HG03469 (cell line): ENCODE results near the gene UROC1.

Experiments
- ATAC-seq: cut with Tn5 transposase; IDR thresholded peaks from one replicate; pipeline ENCODE4 v1.9.1; 2021; ENCODE audit warnings: mild to moderate bottlenecking, moderate library complexity, moderate number of reproducible peaks; ENCODE audit not compliant: unreplicated experiment

UROC1 gene

DNA sequence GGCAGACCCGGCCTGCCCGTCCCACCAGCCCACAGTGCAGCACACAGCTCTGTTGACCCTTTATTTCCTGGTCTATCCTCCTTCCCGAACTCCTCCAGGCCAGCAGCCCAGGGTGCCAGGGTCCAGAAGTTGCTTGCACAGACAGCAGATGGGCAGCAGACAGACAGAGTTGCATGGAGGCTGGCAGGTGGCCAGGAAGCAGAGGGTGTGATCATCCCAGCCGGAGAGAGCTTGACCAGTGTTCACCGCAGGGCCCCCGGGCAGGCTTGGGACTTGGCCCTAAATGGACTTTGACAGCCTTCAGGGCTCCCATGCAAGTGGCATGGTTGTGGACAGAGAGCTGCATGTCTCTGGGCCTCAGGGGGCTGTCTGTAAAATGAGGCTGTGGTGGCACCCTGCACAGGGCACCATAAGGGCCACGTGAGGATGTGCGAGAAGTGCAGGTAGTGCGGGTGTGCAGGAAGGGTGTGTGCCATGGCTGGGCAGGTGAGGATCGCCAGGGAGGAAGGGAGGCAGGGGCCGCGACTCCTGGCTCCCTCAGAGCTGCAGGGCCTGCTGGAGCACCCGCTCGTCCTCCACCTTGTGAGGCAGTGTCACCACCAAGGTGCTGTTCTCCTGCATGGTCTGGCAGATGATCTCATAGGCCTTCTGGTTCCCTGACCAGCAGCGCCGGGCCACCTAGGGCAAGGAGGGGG is 35.6 kb downstream of the UROC1 start:
- ATAC-seq, result no peak

DNA sequence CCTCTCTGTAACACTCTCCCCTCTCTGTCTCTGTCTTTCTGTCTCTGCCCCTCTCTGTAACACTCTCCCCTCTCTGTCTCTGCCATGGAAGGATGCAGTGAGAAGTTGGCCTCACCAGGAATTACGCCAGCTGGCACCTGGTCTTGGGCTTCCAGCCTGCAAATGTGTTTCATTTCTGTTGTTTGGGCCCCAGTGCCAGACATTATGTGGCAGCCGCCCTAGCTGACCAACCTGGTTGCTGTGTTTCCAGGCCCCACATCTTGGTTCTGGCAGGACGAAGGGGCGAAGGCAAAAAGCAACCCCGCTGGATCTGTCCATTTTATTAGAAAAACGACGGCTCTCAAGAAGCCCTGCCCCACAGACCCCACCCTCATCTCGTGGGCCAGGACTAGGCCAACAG is 36.7 kb downstream of the UROC1 start:
- ATAC-seq, result no peak

DNA sequence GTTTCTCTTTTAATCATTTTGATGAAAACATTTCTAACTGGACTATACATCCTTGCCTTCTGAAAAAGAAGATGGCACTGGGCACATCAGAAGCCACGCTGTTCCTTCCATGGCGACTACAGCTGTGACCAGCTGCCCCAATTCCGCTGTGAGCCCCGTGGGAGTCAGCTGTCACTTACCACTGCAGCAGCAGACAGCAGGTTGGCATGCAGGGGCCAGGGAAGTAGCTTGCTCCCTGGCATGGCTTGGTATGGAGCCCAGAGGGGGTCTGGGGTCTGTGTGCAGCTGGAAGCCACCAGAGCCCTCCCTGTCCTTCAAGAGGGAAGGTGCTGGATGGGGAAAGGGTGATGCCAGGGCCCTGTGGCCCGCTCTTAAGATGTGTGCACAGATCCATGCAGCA is 37.4 kb downstream of the UROC1 start:
- no peak for ATAC-seq

DNA sequence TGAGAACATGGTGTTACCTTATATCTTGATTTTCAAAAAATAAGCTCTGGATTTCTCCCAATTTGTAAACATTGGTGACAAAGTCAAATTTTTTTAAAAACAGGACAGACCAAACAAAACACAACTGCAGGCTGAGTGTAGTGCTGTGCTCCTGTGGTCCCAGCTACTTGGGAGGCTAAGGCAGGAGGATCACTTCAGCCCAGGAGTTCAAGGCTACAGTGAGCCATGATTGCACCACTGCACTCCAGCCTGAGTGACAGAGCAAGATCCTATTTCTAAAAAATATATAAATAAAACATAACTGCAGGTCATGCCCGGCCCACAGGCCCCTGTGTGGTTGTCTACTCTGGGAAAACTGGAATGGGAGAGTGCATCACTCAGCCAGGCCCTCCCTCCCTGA is 37.9 kb downstream of the UROC1 start:
- ATAC-seq, result no peak

DNA sequence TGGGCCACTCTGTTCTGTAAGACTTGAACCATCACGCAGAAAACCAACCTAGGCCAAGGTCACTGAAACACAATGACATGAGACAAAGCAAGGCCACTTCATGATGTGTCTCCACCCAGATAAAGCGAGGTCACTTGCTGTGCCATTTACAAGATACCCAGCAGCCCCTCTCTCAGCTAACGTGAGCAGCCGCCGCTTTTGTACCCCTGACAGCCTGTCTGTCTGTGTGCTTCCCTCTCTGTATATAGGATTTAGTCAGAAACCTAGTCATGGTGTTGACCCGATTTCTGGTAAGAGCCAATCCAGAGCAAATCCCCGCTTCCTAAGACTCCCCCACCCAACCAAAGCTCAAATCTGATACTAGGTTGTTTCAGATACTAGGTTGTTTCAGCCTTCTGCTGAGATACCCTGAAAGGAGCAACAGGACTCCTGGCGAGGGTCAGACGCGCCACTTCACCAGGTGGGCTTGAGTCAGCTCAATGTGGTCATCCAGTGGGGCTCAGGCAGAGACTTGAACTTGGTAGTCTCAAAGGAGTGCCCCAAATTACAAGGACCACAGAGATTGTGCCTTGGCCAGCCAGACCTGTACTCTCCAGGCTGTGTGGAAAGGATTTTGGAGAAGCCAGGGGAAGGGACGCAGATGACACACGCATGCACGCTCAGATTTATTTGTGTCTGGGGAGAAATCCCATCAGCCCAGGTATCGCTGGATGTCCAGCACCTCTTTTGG is 38.8 kb downstream of the UROC1 start:
- ATAC-seq, result no peak

DNA sequence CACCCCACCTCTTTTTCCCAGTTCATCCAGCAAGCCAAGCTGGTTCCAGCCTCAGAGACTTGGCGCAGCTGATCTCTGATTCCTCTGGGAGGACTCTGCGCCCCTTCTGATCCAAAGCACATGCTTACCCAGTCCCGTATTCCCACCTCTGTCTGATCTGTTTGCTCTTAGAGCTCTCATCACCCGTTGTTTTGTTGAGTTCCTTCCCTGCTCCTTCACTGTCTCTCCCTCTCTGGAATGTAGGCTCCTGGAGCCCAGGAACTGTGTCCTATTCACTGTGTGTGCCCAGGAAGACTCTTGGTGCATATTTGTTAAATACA is 40.6 kb downstream of the UROC1 start:
- ATAC-seq, result no peak

DNA sequence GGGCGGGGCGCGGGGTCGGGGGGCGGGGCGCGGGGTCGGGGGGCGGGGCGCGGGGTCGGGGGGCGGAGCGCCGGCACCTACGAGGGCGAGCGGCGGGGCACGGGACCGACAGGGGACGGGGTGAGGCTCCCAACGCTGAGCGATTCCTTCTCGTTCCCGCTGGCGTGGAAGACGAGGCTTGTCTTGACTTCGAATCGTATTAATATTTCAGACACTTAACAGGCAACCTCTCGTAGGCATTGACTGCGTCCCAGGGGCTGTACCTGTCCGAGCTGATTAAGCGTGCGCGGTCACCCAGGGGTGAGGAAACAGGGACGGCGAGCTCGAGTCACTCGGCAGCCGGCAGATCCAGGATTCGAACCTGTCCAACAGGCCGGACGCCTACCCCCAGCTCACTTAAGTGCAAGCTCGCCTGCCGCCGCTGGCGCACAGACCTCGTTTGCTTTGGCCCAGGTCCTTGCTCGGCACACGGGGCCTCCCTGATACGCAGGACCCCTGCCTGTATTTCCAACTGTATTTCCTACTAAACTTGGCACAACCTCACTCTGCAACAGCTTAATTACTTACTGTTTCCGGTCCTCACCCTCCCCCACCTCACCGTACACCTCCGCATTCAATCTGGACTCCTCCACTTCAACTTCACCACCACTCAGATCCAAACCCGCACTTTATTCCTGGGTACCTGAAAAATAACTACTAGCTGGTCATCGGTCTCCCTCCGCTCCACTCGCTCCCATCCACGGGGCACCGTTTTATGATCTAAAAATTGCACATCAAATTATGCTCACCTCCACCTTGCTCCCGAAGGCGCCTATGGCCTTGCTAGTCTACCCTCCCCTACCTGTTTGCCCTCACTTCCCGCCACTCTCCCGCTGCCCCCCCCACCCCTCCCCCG is 41.2 kb downstream of the UROC1 start:
- no peak for ATAC-seq

DNA sequence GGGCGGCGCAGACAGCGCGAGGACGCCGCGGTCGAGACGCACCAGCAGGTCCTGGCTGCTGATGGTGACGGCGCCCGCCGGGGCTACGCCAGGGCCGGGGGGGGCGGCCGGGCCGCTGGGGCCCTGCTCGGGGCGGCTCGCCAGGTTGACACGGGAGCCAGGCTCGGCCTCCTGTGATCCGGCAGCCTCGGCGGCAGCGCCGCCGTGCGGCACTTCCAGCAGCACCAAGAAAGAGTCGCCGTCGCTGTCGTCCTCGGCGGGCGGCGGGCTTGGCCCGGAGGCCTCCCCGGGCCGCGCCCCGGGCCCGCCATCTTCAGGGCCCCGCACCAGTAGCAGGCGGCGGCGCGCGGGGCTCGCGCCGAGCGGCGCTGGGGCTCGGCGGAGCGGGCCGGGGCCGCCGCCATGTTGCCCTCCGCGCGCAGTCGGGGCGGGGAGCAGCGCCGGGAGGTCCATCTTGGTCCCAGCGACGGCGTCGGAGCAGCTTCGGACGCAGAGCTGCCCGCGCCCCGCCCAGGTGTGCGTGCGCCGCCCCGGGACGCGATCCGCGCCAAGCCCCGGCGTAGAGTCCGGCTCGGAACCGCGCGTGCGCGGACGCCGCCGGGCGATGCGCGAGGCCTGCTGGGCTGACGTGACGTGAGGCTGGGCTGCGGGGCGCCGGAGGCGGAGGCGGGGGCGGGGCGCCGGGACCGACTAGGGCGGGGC is 42.0 kb downstream of the UROC1 start, which contains the start of gene ZXDC:
ZXDC (minus strand) TSS at position 479 of the 702 bp plus-strand sequence; CDS start at position 453, 26 bp downstream.
- peak; percentile 52 for ATAC-seq

DNA sequence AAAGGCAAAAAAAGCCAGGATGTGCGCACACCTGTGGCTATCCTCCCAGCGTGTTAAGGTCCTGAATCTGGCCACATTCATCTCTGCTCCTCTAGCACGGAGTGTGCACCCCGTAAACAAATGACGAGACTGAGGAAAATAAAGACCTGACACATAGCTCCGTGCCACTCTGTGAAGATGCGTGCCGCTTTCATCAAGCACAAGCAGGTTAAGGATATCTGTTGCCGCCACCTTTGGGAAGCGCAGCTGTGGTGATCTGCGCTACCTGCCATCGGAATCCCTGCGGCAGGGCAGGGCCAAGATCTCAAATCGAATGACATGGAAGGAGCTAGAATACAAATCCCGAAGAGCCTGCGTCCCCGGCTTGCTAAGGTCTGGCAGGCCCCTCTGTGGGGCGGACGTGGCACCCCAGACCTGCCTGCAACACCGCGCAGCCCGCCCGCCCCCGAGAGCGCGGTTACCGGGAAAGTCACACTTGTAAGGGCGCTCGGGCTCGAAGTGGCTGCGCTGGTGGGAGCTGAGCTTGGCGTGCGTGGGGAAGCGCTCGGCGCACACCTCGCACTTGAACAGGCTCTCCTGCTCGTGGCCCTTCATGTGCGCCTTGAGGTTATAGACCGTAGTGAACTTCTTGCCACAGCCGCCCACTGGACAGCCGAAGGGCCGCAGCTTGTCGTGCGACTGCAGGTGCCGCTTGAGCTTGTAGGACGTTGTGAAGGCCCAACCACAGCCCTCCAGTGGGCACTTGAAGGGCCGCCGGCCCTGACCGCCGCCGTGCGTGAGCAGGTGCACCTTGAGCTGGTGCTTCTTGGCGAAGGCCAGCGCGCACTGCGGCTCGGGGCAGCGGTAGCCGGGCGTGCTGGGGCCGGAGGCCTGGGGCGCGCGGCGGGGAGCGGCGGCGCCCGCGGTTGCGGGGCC is 42.8 kb downstream of the UROC1 start:
- ATAC-seq, result peak; percentile 10

DNA sequence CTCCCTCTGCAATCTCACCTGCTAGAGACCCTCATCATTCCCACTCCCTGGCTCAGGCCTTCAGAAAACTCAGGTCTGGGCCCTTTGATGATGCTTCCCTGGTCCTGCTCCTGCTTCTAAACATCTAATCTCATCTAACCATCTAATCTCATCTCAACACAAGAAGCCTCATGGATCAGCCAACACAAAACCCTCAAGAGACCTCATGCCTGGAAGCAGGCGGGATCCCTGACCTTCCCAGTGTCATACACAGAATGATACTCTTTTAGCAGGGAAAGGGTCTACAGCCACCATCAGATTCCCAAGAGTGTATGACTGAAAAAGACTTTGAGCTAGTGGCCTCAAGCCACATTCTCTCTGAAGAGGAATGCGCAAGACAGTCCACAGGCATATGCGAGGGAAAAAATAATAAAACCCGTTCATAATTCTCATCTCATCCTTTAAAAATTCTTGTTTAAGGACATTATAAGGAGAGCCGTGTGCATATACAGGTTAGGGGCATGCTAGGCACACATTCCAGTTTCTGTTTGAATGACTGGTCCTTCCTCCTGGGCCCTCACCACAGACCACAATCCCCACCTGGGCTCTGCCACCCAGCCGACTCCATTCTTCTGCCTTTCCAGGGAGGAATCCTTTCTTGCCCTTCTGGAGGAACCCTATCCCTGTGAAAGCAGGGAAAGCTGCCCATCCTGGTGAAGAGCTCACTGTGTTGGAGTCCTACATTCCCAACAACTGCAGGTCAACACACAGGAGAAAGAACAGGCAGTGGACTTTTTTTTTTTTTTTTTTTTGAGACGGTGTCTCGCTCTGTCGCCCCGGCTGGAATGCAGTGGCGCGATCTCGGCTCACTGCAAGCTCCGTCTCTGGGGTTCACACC is 44.0 kb downstream of the UROC1 start:
- ATAC-seq, result no peak

DNA sequence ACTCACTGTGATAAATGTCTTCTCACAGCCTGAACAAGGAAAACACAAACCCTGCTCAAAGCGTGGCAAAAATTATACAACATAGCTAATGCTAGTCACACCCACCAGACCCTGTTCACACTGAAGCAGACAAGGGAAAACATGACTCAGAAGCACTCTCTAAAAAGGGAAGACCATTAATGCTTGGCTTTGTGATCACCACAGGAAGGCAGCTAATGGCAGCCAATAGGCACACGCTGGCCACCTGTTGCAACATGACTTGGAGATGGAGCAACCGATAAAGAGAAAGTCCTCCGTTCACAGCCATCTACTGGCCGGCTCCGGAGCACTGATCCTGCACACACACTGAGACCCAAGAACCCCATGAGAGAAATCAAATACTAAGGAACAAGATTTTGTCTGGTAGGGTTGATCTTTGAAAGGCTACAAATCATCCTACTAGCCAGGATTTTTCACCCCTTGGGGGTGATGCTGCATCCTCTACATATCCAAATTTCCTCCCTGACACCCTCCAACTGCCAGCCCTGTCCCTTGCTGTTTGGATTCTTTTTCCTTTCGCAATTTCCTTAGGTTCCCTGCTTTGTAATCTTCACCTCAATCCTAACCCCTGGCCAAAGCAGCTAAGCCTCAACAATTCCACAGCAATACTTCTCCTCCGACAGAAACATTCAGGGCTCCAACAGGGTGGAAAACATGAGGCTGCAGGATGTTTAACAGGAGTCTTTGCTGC is 45.1 kb downstream of the UROC1 start:
- no peak for ATAC-seq

DNA sequence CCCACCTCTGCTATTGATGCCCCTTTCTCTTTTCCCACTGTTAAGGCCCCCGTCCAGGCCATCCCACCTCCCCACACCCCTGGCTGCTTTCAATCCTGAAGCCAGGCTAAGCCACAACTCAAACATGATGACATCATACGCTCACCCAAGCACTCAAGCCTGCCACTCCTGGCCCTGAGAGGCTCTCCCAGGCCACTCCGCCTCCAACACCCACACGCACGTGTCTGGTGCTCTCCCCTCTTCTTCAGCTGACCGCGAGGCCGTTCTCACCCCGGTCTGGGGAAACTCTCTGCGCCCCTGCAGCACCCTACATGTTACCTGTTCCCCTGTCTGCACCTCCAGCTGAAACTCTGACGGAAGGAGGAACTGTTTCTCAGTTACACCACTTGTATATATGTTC is 48.1 kb downstream of the UROC1 start:
- ATAC-seq, result no peak

DNA sequence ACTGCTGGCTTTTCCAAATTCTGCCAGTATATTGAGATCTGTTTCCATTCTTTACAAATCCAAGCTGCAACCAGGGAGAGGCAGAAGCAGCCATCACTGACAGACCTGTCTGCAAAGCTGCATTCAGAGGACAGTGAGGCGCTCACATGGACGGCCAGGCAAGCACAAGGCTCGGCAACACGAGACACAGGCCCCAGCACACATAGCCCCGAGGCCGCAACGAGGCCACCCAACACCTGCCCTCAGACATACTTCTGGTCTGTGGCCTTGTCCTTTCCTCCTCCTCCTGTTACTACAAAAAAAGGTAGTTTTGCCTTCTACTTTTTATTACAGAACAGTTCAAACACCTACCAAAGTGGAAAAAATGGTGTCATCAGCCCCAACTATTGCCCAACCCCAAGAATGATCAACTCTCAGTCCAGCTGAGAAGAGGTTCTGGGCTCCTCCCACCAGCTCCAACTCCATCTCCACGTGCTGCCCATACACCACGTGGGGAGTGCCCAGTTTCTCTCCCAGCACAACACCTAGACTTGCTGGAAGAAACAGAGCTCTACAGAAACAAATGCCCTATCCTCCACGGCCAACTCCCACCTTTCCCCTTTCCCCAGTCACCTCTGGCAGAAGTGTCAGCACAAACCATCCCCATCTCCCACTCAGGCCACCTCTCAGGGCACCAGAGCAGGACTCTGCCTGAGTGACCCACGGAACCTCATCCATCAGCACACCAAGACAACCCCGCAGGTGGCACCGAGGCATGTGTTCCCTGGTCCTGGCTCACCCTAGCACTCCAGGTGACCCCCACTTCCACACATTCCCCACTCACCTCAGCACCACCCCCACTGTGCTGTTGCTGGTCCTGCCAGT is 49.3 kb downstream of the UROC1 start:
- ATAC-seq, result no peak

DNA sequence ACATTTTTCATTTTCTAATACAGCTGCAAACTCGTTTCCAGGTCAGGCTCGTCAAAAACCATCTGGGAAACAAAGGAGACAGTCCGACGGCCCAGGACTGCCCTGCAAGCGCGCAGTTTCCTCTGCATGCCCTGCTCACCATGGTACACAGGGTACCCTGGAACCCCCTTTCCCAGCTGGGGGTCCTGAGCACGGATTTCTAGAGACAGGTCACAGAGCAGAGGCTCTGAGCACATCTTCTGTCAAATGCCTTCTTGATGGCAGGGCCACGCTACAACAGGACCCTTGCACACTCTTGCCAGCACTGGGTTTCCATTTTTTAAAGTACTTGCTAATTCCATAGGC is 50.0 kb downstream of the UROC1 start:
- ATAC-seq, result no peak

DNA sequence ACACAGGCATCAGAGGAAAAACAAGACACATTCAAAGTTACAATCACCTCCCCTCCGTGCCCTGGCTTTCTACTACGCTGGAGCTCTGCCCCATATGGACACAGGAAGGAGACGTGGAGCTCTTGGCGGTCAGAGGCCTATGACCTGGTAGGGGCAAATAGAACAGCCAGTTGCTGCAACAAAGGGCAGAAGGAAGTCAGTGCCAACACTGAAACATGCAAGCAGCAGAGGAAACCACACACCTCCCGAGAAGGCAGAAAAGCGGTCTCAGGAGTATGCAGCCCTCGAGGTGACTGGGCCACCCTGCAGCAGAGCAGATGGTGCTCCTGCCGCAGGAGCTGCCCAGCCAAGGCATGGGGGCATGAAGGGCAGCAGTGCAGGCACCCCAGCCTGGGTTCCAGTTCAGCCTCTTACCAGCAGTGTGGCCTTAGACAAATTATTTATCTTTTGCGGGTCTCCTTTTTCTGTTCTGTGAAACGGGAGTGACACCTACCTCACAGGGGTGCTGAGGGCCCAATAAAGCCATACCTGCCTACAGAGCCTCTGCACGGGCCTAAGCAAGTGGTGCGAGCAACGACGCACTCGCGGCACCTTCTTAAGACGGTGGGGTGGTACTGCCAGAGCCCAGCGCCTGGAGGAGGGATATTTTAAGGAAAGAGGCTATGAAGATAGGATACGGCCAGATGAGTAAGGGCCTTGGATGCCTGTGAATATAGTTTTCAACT is 50.5 kb downstream of the UROC1 start:
- ATAC-seq, result no peak

DNA sequence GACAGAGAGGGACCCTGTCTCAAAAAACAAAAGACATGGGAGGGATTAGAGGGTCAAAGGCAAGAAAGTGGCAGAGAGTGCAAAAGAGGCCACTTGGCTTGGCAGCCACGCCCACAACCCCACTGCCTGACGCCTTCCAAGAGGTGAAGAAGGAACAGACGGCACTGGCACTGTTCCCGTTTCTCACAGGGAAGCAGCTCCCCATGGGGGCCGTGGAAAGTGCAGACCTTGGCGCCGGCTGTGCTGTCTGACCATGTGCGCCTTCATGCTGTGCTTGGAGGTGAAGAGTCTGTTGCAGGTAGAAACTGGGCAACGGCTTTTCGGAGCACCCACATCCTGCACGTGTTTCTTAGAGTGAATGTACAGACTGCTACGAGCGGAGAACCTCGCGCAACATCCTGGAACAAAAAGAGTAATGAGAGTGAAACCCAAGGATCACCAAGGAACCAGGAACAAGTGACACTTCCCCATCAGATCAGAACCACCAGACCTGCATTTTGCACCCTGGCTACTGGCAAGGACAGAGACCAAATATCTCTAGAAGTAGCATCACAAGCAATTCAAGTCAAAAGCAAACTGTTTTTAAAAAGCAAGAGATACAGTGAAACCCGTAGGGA is 51.5 kb downstream of the UROC1 start:
- ATAC-seq, result no peak
